ENCODE results near the gene NBR1.

- TF ChIP-seq GATA2 (IDR thresholded peaks at IDR 0.05; ENCODE audit: low read depth, low read length), result no peak
- no peak for TF ChIP-seq GATA3 (IDR thresholded peaks at IDR 0.05; ENCODE audit: low read depth, low read length)
Observed at GRCh38 chr17:43199633-43200032, 28.6 kb downstream of the NBR1 start.
